H1 (cell line): ENCODE measurements around the gene OPN5.

Source experiments
- CEBPB ChIP-seq: IDR thresholded peaks from 2 replicates; pipeline ENCODE4 v1.6.1; 2012; ENCODE audit warnings: low read depth, low read length
- CTCF ChIP-seq, 3 experiments: IDR thresholded peaks; 1 replicate in 2 of 3; 2 replicates in 1 of 3; pipeline versions ENCODE4 v1.5.1 to v1.6.1; 2011; ENCODE audit warnings: low read length in 3 of 3, mild to moderate bottlenecking in 3 of 3, inconsistent platforms in 2 of 3, low read depth in 1 of 3, moderate library complexity in 1 of 3; ENCODE audit not compliant: insufficient read depth in 1 of 3; ENCODE audit errors: control extremely low read depth in 1 of 3
- EGR1 ChIP-seq: IDR thresholded peaks from 2 replicates; pipeline ENCODE4 v1.6.1; 2011; ENCODE audit warnings: low read depth, low read length, borderline replicate concordance
- EP300 ChIP-seq, 2 experiments: IDR thresholded peaks; 1 replicate in 1 of 2; 2 replicates in 1 of 2; pipeline ENCODE4 v1.6.1; 2011 to 2012; ENCODE audit warnings: low read depth in 2 of 2, low read length in 2 of 2, mild to moderate bottlenecking in 2 of 2, borderline replicate concordance in 1 of 2, inconsistent platforms in 1 of 2, moderate library complexity in 1 of 2
- EZH2 ChIP-seq: fragments of 200-600 bp; sonication (generic); IDR thresholded peaks from 2 replicates; pipeline ENCODE4 v1.7.1; 2012; ENCODE audit warnings: low read depth, mild to moderate bottlenecking, moderate library complexity, low read length, inconsistent platforms; ENCODE audit not compliant: severe bottlenecking
- POLR2A ChIP-seq, 2 experiments: IDR thresholded peaks; 1 replicate in 1 of 2; 2 replicates in 1 of 2; pipeline ENCODE4 v1.6.1; 2011; ENCODE audit warnings: low read depth in 2 of 2, low read length in 2 of 2, mild to moderate bottlenecking in 2 of 2; ENCODE audit errors: control extremely low read depth in 1 of 2
- RFX5 ChIP-seq: IDR thresholded peaks from 2 replicates; pipeline ENCODE4 v1.6.1; 2011; ENCODE audit warnings: low read depth, low read length, improper control_type of control experiment, borderline replicate concordance
- SIN3A ChIP-seq, 2 experiments: IDR thresholded peaks in 1 of 2; conservative IDR thresholded peaks in 1 of 2; 2 replicates each; pipeline ENCODE4 v1.6.1; 2011 to 2012; ENCODE audit warnings: low read length in 2 of 2, improper control_type of control experiment in 1 of 2, low read depth in 1 of 2, mild to moderate bottlenecking in 1 of 2
- SIX5 ChIP-seq: IDR thresholded peaks from 2 replicates; pipeline ENCODE4 v1.6.1; 2011; ENCODE audit warnings: mild to moderate bottlenecking, low read depth, low read length
- SP4 ChIP-seq: IDR thresholded peaks from 2 replicates; pipeline ENCODE4 v1.6.1; 2012; ENCODE audit warnings: low read length, inconsistent platforms
- TCF12 ChIP-seq: IDR thresholded peaks from 2 replicates; pipeline ENCODE4 v1.6.1; 2011; ENCODE audit warnings: low read depth, mild to moderate bottlenecking, low read length
- YY1 ChIP-seq: IDR thresholded peaks from 2 replicates; pipeline ENCODE4 v1.6.1; 2011; ENCODE audit warnings: low read depth, mild to moderate bottlenecking, low read length

GRCh38 chr6:47767102-47767501 lies 14.7 kb upstream of the OPN5 start:
- TF ChIP-seq RFX5 (no peak), POLR2A (IDR thresholded peaks at IDR 0.05; ENCODE audit: control extremely low read depth in 1 of 2, low read depth in 2 of 2, low read length in 2 of 2) (no peak), EP300 (IDR thresholded peaks at IDR 0.05; ENCODE audit: borderline replicate concordance in 1 of 2, low read depth in 2 of 2, low read length in 2 of 2) (no peak), CEBPB (no peak), EZH2 (no peak), SP4 (no peak), YY1 (no peak), TCF12 (no peak), CTCF (IDR thresholded peaks at IDR 0.05; ENCODE audit: control extremely low read depth in 1 of 3, insufficient read depth in 1 of 3, low read depth in 1 of 3, low read length in 3 of 3) (no peak), EGR1 (no peak), SIX5 (no peak), SIN3A (conservative IDR thresholded peaks at IDR 0.05 in 1 of 2, IDR thresholded peaks at IDR 0.05 in 1 of 2; ENCODE audit: low read depth in 1 of 2, low read length in 2 of 2) (no peak)
